Measurements from ENCODE around the gene RANBP17. TPM values are rescaled to one million over a fixed set of nuclear protein-coding genes. Genes with fewer than 3 reads are reported as not detected.

RANBP17 gene
- total RNA-seq (2021) (14.5 and 17.0 TPM in 2 replicates), Bru-seq, nascent RNA (percentile 65 among the genes with signal in this experiment), BruChase-seq, experiment 1, labeled RNA remaining after a 2-hour chase (percentile 72 among the genes with signal in this experiment), BruChase-seq, experiment 2, labeled RNA remaining after a 6-hour chase (percentile 50 among the genes with signal in this experiment)
- long read RNA-seq, partial matches to known transcripts = 2 of 6 reads
- long read RNA-seq, other reads (novel, unspliced or antisense) = 4 of 6 reads

DNA sequence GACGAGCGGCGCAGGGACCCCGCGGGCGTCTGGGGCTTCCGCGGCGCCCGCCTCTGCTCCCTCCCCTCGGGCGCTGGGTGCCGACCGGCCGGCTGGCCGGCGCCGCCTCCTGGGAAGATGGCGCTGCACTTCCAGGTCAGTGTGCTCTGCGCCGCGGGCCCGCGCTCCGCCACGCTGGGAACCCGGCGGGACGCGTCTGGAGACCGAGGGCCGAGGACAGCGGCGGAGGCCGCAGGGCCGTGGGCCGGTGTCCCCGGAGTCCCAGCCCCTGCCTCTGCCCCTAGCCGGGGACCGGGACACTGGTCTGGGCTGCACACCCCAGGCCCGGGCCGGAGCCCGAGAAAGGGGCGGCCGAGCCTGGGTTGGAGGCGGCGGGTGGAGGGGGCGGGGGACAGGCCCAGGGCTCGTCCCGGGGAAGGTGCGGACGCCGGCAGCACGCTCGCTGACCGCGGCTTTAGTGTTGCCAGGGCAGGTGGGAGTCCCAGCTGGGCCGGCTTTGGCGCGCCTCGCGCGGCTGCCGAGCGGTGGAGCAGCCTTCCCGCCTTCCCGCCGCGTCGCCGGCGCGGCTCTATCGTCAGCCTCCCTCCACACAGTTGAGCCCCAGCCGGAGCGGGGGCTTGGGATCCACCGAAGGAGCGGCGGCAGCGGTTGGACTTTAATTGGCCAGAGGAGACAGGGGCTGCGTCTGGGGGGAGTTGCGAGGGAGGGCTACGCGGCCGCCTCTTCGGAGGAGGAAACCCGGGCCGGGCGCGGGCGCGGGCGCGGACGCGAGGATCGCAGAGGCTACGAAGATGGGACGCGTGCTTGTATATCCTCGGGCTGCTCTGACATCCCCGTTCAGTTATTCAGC, at the start of gene RANBP17:
Gene RANBP17 (plus strand): TSS at position 102 of the 850 bp plus-strand sequence.
- CTCF ChIA-PET = no interaction called here
- Histone ChIP-seq H3K27me3 (ENCODE audit: insufficient read depth, low read depth) (no peaks in the 10 kb centered on the region), H3K4me3 (peak within 1 kb of the TSS; percentile 86), H3K4me2 (peak within 1 kb of the TSS; percentile 91), H3K4me1 (replicated peaks; ENCODE audit: insufficient read depth) (peaks cover 14% of the 10 kb centered on the region), H3F3A (ENCODE audit: insufficient read depth, low read depth) (peaks cover 13% of the 10 kb centered on the region), H3K36me3 (ENCODE audit: low read depth) (no peaks in the 10 kb centered on the region), H3K9me3 (ENCODE audit: insufficient read depth, low read depth) (peaks cover 11% of the 10 kb centered on the region; the same call in 1 of the 2 replicates), H2AFZ (peak within 1 kb of the TSS; percentile 98), H4K20me1 (ENCODE audit: insufficient read depth) (0 out of 2 replicates have a peak, but pooled peaks cover 4% of the 10 kb centered on the region), H3K79me2 (ENCODE audit: low read depth) (peaks cover 46% of the 10 kb centered on the region), H3K9me2 (ENCODE audit: insufficient read depth) (no peaks in the 10 kb centered on the region), H3K27ac (0 out of 2 replicates have a peak within 1 kb of the TSS, but pooled peaks have one; percentile 23)
- intact Hi-C loops (cut with micrococcal nuclease; ENCODE audit: unreplicated experiment) = no loop called here
- peak; percentile 62 to 80 for DNase-seq
- TF ChIP-seq, protein P1, sequence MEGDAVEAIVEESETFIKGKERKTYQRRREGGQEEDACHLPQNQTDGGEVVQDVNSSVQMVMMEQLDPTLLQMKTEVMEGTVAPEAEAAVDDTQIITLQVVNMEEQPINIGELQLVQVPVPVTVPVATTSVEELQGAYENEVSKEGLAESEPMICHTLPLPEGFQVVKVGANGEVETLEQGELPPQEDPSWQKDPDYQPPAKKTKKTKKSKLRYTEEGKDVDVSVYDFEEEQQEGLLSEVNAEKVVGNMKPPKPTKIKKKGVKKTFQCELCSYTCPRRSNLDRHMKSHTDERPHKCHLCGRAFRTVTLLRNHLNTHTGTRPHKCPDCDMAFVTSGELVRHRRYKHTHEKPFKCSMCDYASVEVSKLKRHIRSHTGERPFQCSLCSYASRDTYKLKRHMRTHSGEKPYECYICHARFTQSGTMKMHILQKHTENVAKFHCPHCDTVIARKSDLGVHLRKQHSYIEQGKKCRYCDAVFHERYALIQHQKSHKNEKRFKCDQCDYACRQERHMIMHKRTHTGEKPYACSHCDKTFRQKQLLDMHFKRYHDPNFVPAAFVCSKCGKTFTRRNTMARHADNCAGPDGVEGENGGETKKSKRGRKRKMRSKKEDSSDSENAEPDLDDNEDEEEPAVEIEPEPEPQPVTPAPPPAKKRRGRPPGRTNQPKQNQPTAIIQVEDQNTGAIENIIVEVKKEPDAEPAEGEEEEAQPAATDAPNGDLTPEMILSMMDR (conservative IDR thresholded peaks at IDR 0.05) = no peak
- TF ChIP-seq EZH2 (IDR thresholded peaks at IDR 0.05; ENCODE audit: low read depth) = no peak
- POLR2A ChIA-PET (ENCODE audit: unreplicated experiment) = no interaction called here
- BruUV-seq (replicated peaks) = no TSS peak

DNA sequence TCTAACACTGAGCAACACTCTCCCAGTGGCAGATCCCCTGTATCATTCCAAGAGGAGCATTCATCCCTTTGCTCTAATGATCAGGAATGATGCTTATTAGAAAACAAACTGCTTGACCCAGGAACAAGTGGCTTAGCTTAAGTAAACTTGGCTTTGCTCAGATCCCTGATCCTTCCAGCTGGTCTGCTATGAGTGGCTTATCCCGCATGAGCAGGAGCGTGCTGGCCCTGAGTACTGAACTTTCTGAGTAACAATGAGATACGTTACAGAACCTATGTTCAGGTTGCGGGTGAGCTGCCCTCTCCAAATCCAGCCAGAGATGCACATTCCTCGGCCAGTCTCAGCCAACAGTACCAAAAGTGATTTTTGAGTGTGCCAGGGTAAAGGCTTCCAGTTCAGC, 48.6 kb upstream of the RANBP17 start:
- Histone ChIP-seq H3K9me2 (ENCODE audit: insufficient read depth) (no peaks in the 10 kb centered on the region), H3K79me2 (ENCODE audit: low read depth) (no peaks in the 10 kb centered on the region), H2AFZ (no peak overlapping the region), H3K27me3 (ENCODE audit: insufficient read depth, low read depth) (no peaks in the 10 kb centered on the region), H3F3A (ENCODE audit: insufficient read depth, low read depth) (no peaks in the 10 kb centered on the region), H4K20me1 (ENCODE audit: insufficient read depth) (no peaks in the 10 kb centered on the region), H3K36me3 (ENCODE audit: low read depth) (no peaks in the 10 kb centered on the region), H3K4me3 (no peak overlapping the region), H3K4me2 (no peak overlapping the region), H3K9me3 (ENCODE audit: insufficient read depth, low read depth) (no peaks in the 10 kb centered on the region), H3K27ac (no peak overlapping the region), H3K4me1 (replicated peaks; ENCODE audit: insufficient read depth) (no peaks in the 10 kb centered on the region)
- POLR2A ChIA-PET (ENCODE audit: unreplicated experiment) = no interaction called here
- no TSS peak for BruUV-seq (replicated peaks)
- intact Hi-C loops (cut with micrococcal nuclease; ENCODE audit: unreplicated experiment) = no loop called here
- TF ChIP-seq EZH2 (IDR thresholded peaks at IDR 0.05; ENCODE audit: low read depth) = no peak
- TF ChIP-seq, protein P1 (conservative IDR thresholded peaks at IDR 0.05) = no peak
- CTCF ChIA-PET = no interaction called here
- no peak for DNase-seq

DNA sequence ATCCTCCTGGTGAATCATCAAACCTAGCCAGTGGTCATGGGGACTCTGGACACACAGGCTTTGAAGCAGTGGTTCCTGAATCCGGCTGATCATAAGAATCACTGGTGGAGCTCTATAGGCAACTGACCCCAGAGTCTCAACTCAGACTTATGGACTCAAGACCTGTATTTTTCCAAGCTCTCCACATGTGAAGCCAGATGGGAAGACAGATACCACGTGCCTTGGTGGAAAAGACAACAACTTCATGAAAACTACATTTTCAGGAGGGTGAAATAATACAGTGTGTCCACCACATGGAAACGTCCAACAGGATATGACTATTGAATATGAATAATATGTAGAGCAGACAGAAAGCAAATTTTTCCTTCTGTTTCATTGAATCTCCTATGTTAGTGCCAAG, 44.6 kb upstream of the RANBP17 start:
- Histone ChIP-seq H3K27ac (no peak overlapping the region), H2AFZ (no peak overlapping the region), H3K79me2 (ENCODE audit: low read depth) (no peaks in the 10 kb centered on the region), H3K9me3 (ENCODE audit: insufficient read depth, low read depth) (no peaks in the 10 kb centered on the region), H3K4me3 (no peak overlapping the region), H4K20me1 (ENCODE audit: insufficient read depth) (no peaks in the 10 kb centered on the region), H3K4me2 (no peak overlapping the region), H3K27me3 (ENCODE audit: insufficient read depth, low read depth) (no peaks in the 10 kb centered on the region), H3K4me1 (replicated peaks; ENCODE audit: insufficient read depth) (0 out of 2 replicates have a peak, but pooled peaks cover 7% of the 10 kb centered on the region), H3K36me3 (ENCODE audit: low read depth) (no peaks in the 10 kb centered on the region), H3F3A (ENCODE audit: insufficient read depth, low read depth) (no peaks in the 10 kb centered on the region), H3K9me2 (ENCODE audit: insufficient read depth) (no peaks in the 10 kb centered on the region)
- DNase-seq = no peak
- CTCF ChIA-PET = no interaction called here
- no TSS peak for BruUV-seq (replicated peaks)
- TF ChIP-seq EZH2 (IDR thresholded peaks at IDR 0.05; ENCODE audit: low read depth) = no peak
- TF ChIP-seq, protein P1 (conservative IDR thresholded peaks at IDR 0.05) = no peak
- intact Hi-C loops (cut with micrococcal nuclease; ENCODE audit: unreplicated experiment) = no loop called here
- POLR2A ChIA-PET (ENCODE audit: unreplicated experiment) = no interaction called here

All from PC-9 (cell line).